Lung (tissue), 12 donors: ENCODE measurements around the gene TAGLN3. TPM values are rescaled to one million over a fixed set of nuclear protein-coding genes. Genes with fewer than 3 reads are reported as not detected.

Experiments
- ATAC-seq: fragments of 200-7000 bp; cut with Tn5 transposase; one replicate; pipeline ENCODE4 v1.9.1; 2020; ENCODE audit warnings: moderate number of reproducible peaks; ENCODE audit not compliant: insufficient read depth, low FRiP score
- DNase-seq, 3 donors: peaks; one replicate each; pipeline ENCODE4 v3.0.0-alpha.2; 2013 to 2017
- H3K27ac ChIP-seq, 2 donors: one replicate each; pipeline ENCODE4 v1.5.1; 2013; ENCODE audit warnings: mild to moderate bottlenecking in 2 of 2, moderate library complexity in 2 of 2, control low read depth in 1 of 2, inconsistent platforms in 1 of 2, low read depth in 1 of 2, low read length in 1 of 2
- H3K27me3 ChIP-seq, 3 donors: one replicate each; pipeline ENCODE4 v1.5.1; 2013; ENCODE audit warnings: low read length in 2 of 3; ENCODE audit not compliant: control insufficient read depth in 3 of 3, insufficient read depth in 3 of 3
- H3K36me3 ChIP-seq, 4 donors: one replicate each; pipeline ENCODE4 v1.5.1; 2013; ENCODE audit warnings: low read length in 4 of 4, mild to moderate bottlenecking in 1 of 4, moderate library complexity in 1 of 4; ENCODE audit not compliant: control insufficient read depth in 4 of 4, insufficient read depth in 4 of 4
- H3K4me1 ChIP-seq, 5 donors: one replicate each; pipeline ENCODE4 v1.5.1; 2013; ENCODE audit warnings: low read length in 5 of 5, mild to moderate bottlenecking in 2 of 5, moderate library complexity in 1 of 5; ENCODE audit not compliant: control insufficient read depth in 5 of 5, insufficient read depth in 5 of 5
- H3K4me3 ChIP-seq: one replicate; pipeline ENCODE4 v1.5.1; 2013; ENCODE audit warnings: mild to moderate bottlenecking, control low read depth, moderate library complexity
- H3K9ac ChIP-seq, 2 donors: one replicate each; pipeline ENCODE4 v1.5.1; 2013; ENCODE audit warnings: low read length in 2 of 2, control low read depth in 1 of 2; ENCODE audit not compliant: insufficient read depth in 1 of 2
- H3K9me3 ChIP-seq, 4 donors: one replicate each; pipeline ENCODE4 v1.5.1; 2013; ENCODE audit warnings: low read length in 3 of 4, mild to moderate bottlenecking in 1 of 4, moderate library complexity in 1 of 4; ENCODE audit not compliant: control insufficient read depth in 4 of 4, insufficient read depth in 3 of 4
- CTCF ChIP-seq: IDR thresholded peaks from 2 replicates; pipeline ENCODE4 v1.5.1; 2012; ENCODE audit warnings: mild to moderate bottlenecking; ENCODE audit errors: control extremely low read depth, extremely low read depth
- WGBS, 2 donors: extraction: QIAGEN DNeasy Blood & Tissue Kit; methylation state at CpG; one replicate each; pipeline ENCODE4 v1.1.7; 2013; 5-methylcytosine and 5-hydroxymethylcytosine counted together
- polyA plus RNA-seq, 2 donors: library from polyadenylated mRNA; stranded (reverse); fragments of 200-250 nt; gene quantifications; one replicate each; pipeline ENCODE4 v1.2.1, GENCODE V29; 2013
- total RNA-seq, 2 donors: library from RNA; depleted of rRNA in 1 of 2; stranded (reverse); fragments of >200 nt in 1 of 2; gene quantifications; one replicate each; pipeline ENCODE4 v1.2.1, GENCODE V29; 2014 to 2021
- donor health status: control.
- donor health status: control.
- donor health status: Bipolar disorder and iron deficiency.
- donor health status: healthy.
- donor health status: DM: yes; HTN: yes; CAD: no.

TAGLN3 gene
- total and polyA plus RNA-seq, 4 donors = 0.71 to 2.6 (median 1.6) TPM

- TF ChIP-seq CTCF = no peak
- ATAC-seq = no peak
- H3K4me1 ChIP-seq = peaks cover 0 to 41% (median 7%) of the 10 kb centered on the region in 5 donors
- no peak overlapping the region for H3K9ac ChIP-seq
- no peaks in the 10 kb centered on the region for H3K9me3 ChIP-seq
- peaks cover 0 to under 1% (median 0%) of the 10 kb centered on the region in 4 donors for H3K36me3 ChIP-seq
- no peaks in the 10 kb centered on the region for H3K27me3 ChIP-seq
- 78 to 86% methylated on average over 5 of the region's 5 CpGs for WGBS, 2 donors
- H3K4me3 ChIP-seq = no peak overlapping the region
- peak in 1 of 3 donors; percentile 50 for DNase-seq
- H3K27ac ChIP-seq = no peak overlapping the region
Observed at GRCh38 chr3:112000367-112000771, 1.6 kb downstream of the TAGLN3 start.

GRCh38 chr3:112000966-112001365 is 2.2 kb downstream of the TAGLN3 start:
- no peak overlapping the region for H3K27ac ChIP-seq
- H3K4me3 ChIP-seq = no peak overlapping the region
- no peak for ATAC-seq
- H3K9ac ChIP-seq = no peak overlapping the region
- H3K36me3 ChIP-seq = no peaks in the 10 kb centered on the region
- no peaks in the 10 kb centered on the region for H3K27me3 ChIP-seq
- peak in 1 of 3 donors; percentile 29 for DNase-seq
- H3K9me3 ChIP-seq = no peaks in the 10 kb centered on the region
- H3K4me1 ChIP-seq = peaks cover 0 to 41% (median 7%) of the 10 kb centered on the region in 5 donors
- no peak for TF ChIP-seq CTCF
- WGBS, 2 donors = 65 to 72% methylated on average over 2 of the region's 2 CpGs

- Histone ChIP-seq H3K4me1 (peaks cover 0 to 45% (median 7%) of the 10 kb centered on the region in 5 donors), H3K9me3 (no peaks in the 10 kb centered on the region), H3K27me3 (no peaks in the 10 kb centered on the region), H3K27ac (no peak overlapping the region), H3K9ac (no peak overlapping the region), H3K36me3 (no peaks in the 10 kb centered on the region), H3K4me3 (no peak overlapping the region)
- DNase-seq = no peak
- TF ChIP-seq CTCF = no peak
- 96 to 97% methylated on average over 2 of the region's 2 CpGs for WGBS, 2 donors
- ATAC-seq = no peak
Observed at GRCh38 chr3:112001526-112001925, 2.8 kb downstream of the TAGLN3 start.
